Measurements from ENCODE around the gene C4BPB. TPM values are rescaled to one million over a fixed set of nuclear protein-coding genes. Genes with fewer than 3 reads are reported as not detected.
A peak's percentile ranks its signal among the peaks of the same experiment; 100 is the strongest.

The C4BPB gene
- total RNA-seq, 1 donor from 2014 or later, result not detected

- H3K4me3 ChIP-seq, result no peak overlapping the region
- intact Hi-C loops (cut with DNase I), result no loop called here
- no peak overlapping the region for H3K27ac ChIP-seq
- no peaks in the 10 kb centered on the region for H3K9me3 ChIP-seq
- H3K27me3 ChIP-seq, result no peaks in the 10 kb centered on the region
- peaks cover 16% of the 10 kb centered on the region for H3K4me1 ChIP-seq
- no peaks in the 10 kb centered on the region for H3K36me3 ChIP-seq
- TF ChIP-seq POLR2A (IDR thresholded peaks at IDR 0.05), result no peak
- TF ChIP-seq CTCF (IDR thresholded peaks at IDR 0.05), result no peak
- no peak for TF ChIP-seq POLR2AphosphoS5 (IDR thresholded peaks at IDR 0.05; ENCODE audit: insufficient read depth in 1 of 2, low read depth in 1 of 2)
- peak in 1 of 2 donors; percentile 84 for DNase-seq (ENCODE audit: extremely low spot score in 2 of 2)
Observed at GRCh38 chr1:207055386-207056001, 33.2 kb upstream of the C4BPB start.

- H3K27ac ChIP-seq, result no peak overlapping the region
- peaks cover 10% of the 10 kb centered on the region for H3K4me1 ChIP-seq
Observed at GRCh38 chr1:207056673-207057072, 32.0 kb upstream of the C4BPB start.

GRCh38 chr1:207058252-207058651 is 30.4 kb upstream of the C4BPB start:
- Histone ChIP-seq H3K9me3 (no peaks in the 10 kb centered on the region), H3K4me3 (no peak overlapping the region), H3K36me3 (peaks cover 0 to 5% of the 10 kb centered on the region in 2 donors), H3K27me3 (no peaks in the 10 kb centered on the region), H3K27ac (no peak overlapping the region), H3K4me1 (no peaks in the 10 kb centered on the region)
- no peak for DNase-seq (ENCODE audit: extremely low spot score in 2 of 2)
- TF ChIP-seq CTCF (IDR thresholded peaks at IDR 0.05) (no peak), POLR2A (IDR thresholded peaks at IDR 0.05) (no peak), POLR2AphosphoS5 (IDR thresholded peaks at IDR 0.05; ENCODE audit: insufficient read depth in 1 of 2, low read depth in 1 of 2) (no peak)
- intact Hi-C loops (cut with DNase I), result no loop called here

More at GRCh38 chr1:207056673-207057072, 32.0 kb upstream of the C4BPB start:
- Histone ChIP-seq H3K9me3 (no peaks in the 10 kb centered on the region), H3K36me3 (no peaks in the 10 kb centered on the region), H3K27me3 (no peaks in the 10 kb centered on the region), H3K4me3 (no peak overlapping the region)
- intact Hi-C loops (cut with DNase I), result no loop called here
- TF ChIP-seq POLR2AphosphoS5 (IDR thresholded peaks at IDR 0.05; ENCODE audit: insufficient read depth in 1 of 2, low read depth in 1 of 2) (no peak), CTCF (IDR thresholded peaks at IDR 0.05) (no peak), POLR2A (IDR thresholded peaks at IDR 0.05) (no peak)
- no peak for DNase-seq (ENCODE audit: extremely low spot score in 2 of 2)

GRCh38 chr1:207058878-207059867 is 29.5 kb upstream of the C4BPB start:
- no peak overlapping the region for H3K27ac ChIP-seq
- no peak overlapping the region for H3K4me3 ChIP-seq
- H3K36me3 ChIP-seq, result peaks cover 0 to 8% of the 10 kb centered on the region in 2 donors
- no peaks in the 10 kb centered on the region for H3K4me1 ChIP-seq
- no peaks in the 10 kb centered on the region for H3K9me3 ChIP-seq
- no peaks in the 10 kb centered on the region for H3K27me3 ChIP-seq
- no peak for DNase-seq (ENCODE audit: extremely low spot score in 2 of 2)
- TF ChIP-seq POLR2A (IDR thresholded peaks at IDR 0.05), result no peak
- TF ChIP-seq CTCF (IDR thresholded peaks at IDR 0.05), result no peak
- no peak for TF ChIP-seq POLR2AphosphoS5 (IDR thresholded peaks at IDR 0.05; ENCODE audit: insufficient read depth in 1 of 2, low read depth in 1 of 2)
- intact Hi-C loops (cut with DNase I), result no loop called here
